Measurements from ENCODE around the gene NINJ2.
A peak's percentile ranks its signal among the peaks of the same experiment; 100 is the strongest.
"Not testable (repeated sequence)": the region's sequence is repeated elsewhere in the genome, so short reads cannot be mapped to it uniquely, and the experiment has no call there.

The NINJ2 gene, protein sequence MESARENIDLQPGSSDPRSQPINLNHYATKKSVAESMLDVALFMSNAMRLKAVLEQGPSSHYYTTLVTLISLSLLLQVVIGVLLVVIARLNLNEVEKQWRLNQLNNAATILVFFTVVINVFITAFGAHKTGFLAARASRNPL

DNA sequence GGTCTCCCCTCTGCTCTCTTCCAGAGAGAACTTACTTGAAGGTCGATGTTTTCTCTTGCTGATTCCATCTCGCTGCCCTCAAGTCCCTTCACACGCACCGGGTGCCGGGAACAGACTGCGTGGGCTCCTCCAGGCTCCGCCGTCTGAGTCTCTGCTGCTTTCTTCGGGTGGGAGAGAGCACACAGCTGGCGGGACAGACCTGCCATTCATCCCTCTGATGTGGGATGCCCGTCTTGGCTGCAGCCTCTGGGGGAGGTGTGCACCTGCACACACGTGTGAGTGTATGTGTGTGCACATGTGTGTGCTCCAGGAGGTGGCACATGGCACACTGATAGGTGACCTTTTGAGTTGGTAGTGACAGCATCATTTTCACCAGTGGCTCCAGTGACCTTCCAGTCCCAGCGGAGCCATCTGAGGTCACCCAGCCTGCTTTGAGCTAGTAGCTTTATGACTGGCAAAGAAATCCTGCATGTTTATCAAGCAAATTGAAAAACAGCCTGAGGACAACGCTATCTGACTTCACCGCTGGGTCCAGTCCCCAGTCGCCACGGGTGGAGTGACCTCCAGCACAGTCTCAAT lies at the start of gene NINJ2:
TSS of gene NINJ2 (minus strand) at position 153 of the 579 bp plus-strand sequence. CDS start at position 68, 85 bp downstream.
- DNase-seq, result no peak

DNA sequence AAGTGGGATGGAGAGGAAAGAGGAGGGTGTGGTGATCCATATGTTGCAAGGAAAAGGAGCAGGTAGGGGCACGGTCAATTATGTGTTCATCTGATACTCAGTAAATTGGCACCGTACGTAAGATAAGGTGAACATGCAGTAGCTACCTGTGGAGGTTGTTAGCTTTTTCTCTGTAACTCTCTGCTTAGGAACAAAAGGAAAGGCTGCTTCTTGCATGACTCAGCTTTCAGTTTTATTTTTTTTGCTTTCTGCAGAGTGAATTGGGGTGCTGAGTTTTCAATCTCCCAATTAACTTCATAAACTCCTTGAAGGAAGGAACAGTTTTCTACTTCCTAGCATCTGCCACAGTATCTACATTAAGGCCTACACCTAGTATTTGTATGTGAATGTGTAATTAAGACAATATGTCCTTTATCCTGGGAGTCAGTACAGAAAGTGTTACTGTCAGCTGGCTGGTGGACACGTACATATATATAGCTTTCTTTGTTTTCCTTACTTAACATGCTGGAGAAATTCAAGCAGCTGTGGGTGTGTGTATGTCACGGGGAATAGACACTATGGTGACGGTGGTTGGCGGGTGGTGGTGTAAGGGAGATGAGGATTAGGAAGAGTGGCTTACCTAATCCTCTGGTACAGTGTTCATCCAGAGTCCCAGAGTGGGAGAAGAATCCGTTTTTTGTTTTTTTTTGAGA lies 49.1 kb upstream of the NINJ2 start:
- DNase-seq, result no peak

DNA sequence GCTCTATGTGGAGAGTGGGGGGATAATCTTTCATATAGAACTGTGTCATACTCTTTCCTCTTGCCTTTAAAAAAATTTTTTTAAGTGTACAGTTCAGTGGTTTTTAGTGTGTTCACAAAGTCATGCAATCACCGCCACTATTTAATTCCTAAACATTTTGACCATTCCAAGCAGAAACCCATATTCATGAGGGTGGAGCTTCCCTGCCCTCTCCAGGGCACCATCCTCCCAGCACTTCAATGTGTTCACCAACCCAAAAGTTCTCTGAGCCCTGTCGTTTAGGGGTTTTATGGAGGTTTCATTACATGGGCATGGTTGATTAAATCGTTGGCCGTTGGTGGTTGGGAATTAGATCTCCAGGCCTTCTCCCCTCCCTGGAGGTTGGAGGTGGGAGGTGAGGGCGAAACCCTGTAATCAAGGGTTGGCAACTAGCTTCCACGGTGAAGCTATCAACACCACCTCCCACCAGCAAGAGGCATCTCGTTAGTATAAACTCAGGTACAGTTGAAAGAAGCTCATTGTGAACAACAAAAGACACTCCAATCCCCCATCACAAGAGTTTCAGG lies 46.3 kb upstream of the NINJ2 start:
- DNase-seq, result no peak

DNA sequence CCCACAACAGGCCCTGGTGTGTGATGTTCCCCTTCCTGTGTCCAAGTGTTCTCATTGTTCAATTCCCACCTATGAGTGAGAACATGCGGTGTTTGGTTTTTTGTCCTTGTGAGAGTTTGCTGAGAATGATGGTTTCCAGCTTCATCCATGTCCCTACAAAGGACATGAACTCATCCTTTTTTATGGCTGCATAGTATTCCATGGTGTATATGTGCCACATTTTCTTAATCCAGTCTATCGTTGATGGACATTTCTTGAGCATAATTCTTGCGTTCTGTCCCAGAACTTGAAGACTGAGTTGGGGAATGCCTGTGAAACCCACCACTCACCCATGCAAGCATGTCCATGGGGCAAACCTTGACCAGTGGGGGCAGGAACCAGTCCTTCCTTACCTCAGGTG lies 44.8 kb upstream of the NINJ2 start:
- not testable (repeated sequence) for DNase-seq

DNA sequence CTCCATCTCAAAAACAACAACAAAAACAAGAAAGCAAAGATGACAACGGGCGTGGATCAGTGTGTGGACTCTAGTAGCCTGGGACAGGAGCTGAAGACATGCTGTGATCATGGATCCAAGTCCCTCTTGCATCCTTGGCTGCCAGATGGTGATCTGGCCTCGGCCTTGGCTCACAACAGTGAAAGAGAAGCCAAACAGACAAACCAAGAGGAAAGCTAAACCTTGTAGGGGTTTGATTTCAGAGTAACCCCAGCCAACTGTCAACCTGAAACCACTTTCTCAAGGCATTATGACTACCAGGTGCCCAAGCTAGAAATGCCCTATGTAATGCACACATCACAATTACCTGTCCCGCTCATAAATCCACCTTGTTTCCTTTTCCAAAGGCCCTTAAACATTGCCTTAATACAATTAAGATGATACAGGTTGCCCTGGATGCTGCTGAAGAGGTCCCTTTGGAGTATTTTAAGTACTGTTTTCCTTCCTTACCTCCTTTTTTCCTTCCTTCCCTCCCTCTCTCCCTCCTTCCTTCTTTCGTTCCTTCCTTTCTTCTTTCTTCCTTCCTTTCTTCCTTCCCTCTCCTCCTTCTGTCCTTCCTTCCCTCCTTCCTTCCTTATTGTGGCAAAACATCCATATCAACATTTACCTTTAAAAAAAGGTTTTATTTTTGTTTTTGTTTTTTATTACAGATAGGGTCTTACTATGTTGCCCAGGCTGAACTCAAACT lies 41.4 kb upstream of the NINJ2 start:
- DNase-seq, result no peak

DNA sequence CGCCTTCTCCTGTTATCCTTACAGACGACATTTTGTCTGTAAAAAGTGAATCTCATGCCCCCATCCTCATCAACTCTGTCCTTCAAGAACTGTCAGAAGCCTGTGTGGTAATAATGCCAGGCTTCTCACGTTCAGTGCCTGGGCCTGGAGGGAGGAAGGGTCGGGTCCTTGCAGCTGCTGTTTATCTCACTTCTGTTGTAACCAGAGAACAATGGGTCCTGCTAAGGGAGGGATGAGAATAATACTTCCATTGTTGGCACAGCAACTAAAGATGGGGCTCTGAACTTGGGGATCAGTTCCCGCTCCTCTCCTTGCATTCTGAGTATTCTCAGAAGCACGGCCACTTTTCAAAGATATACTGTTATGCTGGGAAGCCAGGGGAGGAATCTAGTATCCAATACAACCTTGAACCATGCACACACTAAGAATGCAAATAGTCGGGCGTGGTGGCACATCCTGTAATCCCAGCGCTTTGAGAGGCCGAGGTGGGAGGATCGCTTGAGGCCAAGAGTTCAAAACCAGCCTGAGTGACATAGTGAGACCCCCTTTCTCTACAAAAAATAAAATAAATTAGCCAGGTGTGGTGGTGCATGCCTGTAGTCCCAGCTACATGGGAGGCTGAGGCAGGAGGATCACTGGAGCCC lies 38.8 kb upstream of the NINJ2 start:
- DNase-seq, result no peak

DNA sequence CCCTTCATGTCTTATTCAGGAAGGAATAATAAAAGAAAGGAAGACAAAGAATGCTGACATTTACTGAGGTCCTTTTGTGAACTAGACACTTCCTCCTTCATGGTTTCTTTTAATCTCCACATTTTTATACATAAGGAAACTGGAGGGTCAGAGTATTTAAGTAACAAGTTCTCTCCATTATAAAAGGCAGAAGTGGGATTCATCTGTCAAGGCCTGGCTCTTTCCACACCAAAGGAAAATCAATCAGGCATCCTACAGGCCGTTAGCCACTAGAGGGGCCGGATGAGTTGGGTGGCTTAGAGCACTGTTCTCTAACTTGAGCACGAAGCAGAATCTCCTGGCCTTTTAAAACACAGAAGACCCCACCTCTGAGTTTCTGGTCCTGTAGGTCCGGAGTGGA lies 36.8 kb upstream of the NINJ2 start:
- DNase-seq, result no peak

DNA sequence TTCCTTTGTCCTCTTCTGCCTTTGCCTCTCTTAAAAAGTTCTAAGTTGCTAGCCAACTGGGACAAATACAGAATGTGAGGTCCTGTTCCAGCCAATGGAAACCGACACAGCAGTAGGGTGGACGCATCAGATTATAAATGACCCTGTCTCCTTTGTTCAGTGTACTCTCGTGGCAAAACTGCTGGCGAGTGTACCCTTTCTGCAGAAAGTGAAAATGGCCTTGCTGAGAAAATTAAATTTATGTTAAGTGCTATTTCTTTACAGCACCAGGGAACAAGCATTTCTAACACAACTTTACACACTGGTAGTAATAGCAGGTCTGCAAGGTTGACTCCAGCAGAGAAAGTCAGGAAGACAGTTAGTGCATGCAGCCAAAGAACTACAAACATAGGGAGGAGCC lies 35.0 kb upstream of the NINJ2 start:
- DNase-seq, result not testable (repeated sequence)

DNA sequence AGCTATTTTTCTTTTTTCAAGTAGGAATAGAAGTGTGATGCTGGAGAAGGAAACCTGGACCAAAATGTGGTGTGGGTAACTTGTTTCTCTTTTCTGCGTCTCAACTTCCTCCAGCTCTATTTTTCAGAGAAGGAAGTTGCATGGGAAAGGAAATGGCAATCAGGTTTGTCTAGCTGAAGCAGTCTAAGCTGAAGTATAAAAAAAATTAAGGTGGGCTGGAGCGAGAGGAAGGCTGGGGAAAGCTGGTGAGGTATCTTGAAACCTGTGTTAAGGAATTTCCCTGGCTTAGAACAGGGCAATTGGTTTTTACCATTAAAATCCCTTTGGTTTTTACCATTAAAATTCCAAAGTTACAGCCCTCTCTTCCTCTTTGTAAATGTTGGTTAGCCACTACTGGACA lies 34.2 kb upstream of the NINJ2 start:
- no peak for DNase-seq

DNA sequence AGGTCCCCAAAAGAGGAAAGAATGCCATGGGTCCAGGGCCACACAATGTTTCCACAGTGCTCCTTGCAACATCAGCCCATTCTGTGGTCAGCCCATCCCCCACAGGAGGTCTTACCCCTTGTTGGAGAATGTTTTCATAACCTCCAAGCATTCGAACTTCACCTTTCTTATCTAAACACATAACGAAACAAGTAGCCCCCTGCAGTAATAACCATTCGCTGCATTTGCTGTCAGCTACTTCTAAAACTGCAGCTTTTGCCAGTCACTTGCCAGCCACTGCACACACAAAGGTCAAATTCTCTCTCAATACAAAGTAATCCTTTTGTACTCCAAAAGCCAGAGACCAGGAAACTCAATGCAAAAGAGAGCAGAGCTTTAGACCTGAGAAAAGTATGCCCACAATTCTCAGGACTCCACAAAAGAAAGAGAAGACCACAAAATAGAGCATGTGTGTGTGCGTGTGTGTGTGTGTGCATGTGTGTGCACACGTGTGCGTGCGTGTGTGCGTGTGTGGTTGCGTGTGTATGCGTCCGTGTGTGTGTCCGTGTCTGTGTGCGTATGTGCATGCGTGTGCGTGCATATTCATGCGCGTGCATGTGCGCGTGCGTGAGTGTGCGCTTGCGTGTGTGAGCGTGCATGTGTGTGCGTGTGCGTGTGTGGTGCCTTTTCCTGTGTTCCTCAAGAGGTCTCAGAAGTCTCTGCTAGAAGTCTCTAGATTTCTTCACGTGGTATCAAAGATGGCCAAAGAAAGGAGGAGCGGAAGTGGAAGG lies 31.7 kb upstream of the NINJ2 start:
- DNase-seq, result no peak

DNA sequence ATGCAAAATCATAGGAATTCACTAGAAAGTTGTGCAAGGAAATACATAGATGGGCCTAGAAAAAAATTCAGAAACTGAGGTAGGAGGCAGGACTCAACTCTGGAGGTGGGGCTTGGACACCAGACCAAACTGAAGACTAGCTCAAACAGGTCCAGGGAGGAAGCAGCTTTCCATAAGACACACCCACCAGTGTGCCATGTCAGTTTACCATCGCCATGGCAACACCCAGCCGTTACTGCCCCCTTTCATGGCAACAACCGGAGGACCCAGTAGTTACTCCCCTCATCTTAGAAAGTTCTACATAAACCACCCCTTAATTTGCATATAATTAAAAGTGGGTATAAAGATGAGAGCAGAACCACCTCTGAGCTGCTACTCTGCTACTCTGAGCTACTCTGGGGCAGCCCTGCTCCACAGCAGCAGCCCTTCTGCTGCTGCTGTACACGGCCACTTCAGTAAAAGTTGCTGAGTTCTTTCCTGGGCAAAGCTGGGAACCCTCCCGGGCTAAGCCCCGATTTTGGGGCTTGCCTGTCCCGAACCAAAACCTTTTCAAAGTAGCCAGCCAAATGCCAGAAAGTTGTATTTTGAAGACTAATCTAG lies 30.8 kb upstream of the NINJ2 start:
- no peak for DNase-seq

DNA sequence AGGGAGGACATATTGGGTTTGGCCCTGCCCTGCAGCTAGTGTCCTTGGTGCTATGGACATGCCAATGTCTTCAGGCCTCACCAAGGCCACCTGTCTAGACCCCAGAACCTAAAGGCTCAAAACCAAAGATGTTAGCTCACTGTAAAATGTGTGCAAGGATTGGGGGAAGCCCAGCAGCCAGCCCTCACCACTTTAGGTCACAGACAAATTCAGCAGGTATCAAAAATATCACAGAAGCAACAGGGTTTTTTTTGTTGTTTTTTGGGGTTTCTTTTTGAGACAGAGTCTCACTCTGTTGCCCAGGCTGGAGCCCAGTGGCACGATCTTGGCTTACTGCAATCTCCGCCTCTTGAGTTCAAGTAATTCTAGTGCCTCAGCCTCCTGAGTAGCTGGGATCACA lies 29.0 kb upstream of the NINJ2 start:
- no peak for DNase-seq

DNA sequence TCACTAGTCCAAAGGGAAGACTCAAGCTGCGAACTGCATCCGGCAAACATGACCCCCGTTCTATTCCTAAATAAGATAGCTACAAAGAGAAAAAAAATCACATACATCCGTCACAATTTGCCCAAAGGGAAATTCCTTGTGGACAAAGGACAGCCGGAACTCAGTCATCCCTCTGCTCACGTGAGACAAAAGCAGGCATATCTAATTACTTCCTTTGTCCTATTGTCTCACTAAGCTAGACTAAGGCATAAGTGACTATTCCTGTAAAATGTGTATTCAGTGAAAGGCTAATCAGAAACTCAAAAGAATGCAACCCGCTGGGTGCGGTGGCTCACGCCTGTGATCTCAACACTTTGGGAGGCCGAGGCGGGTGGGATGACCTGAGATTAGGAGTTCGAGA lies 27.2 kb upstream of the NINJ2 start:
- DNase-seq, result no peak

DNA sequence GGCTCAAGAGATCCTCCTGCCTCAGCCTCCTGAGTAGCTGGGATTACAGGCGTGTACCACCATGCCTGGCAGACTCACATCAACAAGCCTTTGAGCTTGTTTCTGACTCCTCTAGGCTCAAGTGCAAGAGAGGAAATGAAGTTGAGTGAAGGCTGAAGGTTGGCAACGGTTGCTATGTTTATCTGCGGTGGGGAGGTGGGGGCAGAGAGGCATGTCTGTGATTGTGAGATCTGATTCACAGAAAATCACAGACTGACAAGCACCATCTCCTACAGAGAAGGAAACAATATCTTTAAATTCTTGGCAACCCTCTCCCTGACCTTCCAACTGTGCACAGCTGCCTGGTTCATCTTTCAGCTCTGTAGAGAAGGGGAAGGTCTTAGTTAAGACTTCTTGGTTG lies 22.1 kb upstream of the NINJ2 start:
- DNase-seq, result peak; percentile 73

DNA sequence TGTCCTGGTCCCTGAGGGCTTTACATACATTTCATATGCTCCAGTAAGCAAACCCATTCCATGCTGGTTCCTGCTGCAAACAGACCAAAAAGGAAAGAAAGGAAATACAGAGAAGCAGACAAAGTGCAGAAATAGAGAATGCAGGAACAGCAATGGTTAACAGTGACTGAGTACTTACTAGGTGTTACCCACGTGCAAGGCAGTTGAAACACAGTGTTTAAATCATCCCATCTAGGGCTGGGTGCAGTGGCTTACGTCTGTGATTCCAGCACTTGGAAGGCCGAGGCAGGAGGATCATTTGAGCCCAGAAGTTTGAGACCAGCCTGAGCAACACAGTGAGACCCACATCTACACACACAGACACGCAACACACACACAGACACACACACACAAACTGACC lies 21.2 kb upstream of the NINJ2 start:
- no peak for DNase-seq

DNA sequence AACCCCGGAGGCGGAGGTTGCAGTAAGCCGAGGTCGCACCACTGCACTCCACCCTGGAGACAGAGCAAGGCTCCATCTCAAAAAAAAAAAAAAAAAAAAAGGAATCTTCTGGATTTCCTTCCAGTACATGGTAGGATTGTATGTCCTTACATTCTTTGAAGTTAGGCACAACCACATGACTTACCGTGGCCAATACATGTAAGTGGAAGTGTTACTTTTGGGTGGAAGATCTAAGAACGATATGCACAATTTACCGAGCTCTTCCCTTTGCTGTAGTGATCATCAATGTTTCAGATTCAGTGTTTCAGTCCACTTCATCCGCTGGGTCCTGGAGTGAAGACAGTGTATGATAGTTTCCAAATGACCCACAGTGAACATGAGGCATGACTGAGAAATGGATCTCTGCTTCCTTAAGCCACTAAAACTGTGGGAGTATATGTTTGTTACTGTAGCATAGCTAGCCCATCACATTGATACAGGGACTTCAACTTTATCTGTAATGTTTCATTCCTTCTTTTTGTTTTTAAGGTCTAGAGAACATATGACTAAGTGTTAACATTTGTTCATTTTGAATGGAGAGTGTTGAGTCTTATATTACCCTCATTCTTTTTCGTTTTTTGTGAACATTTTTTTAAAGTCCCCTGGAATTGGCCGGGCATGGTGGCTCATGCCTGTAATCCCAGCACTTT lies 18.5 kb upstream of the NINJ2 start:
- no peak for DNase-seq

DNA sequence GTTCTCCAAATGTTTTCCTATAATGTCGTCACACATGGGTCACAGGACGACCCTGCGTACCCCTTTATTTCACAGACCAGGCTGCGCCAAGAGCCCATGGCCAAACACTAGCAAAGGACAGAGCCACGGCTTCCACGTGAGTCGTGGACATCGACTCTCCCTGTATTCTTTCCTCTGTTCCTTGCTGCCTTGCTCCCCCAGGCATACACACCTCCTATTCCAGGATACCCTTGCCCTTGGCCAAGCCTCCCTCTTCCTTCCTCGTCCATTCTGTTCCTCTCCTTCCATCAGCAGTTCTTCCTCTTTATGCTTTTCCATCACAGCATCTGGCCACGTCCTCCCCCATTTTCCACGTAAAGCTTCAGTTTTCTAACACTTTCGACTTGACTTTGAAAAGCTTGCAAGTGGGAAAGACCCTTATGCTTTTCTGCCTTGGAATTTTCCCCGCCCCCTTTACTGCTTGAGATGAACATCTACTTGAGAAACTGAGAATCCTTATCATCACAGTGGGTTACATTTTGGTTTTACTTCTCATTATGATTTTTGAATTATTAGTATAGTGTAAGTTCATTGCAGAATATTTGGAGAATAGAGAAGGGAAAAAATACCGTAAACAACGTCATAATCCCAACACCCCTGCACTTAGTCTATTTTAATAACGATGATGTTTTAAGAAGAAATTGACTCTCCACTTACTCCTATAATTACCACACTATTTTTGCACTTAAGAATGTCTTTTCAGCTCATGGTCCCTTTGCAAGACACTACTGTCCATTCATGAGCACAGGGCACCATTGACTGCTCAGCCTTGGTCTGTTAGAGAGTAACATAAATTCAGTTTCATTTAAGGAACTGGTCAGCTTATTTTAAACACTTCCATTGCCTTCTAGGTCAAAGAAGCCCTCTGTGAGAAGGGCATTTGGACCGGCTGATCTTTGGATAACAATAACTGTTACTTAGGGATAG lies 15.8 kb upstream of the NINJ2 start:
- DNase-seq, result no peak

DNA sequence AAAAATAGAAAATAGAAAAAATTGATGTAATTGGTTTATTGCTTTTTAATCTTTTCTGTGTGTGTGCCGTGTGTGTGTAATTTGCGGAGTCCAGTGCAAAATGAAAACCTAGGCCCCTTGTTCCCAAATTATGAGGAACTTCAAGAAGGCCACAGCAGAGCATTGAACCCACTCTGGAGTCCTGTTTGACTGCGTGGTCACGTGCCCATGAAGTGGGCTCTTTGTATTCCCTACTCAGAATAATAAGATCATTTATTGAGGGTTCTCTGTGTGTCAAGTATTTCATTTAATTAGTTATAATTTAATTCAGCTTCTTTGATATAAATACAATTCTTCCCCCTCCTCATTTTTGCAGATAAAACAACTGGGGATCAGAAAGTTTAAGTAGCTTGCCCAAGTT lies 12.3 kb upstream of the NINJ2 start:
- no peak for DNase-seq

DNA sequence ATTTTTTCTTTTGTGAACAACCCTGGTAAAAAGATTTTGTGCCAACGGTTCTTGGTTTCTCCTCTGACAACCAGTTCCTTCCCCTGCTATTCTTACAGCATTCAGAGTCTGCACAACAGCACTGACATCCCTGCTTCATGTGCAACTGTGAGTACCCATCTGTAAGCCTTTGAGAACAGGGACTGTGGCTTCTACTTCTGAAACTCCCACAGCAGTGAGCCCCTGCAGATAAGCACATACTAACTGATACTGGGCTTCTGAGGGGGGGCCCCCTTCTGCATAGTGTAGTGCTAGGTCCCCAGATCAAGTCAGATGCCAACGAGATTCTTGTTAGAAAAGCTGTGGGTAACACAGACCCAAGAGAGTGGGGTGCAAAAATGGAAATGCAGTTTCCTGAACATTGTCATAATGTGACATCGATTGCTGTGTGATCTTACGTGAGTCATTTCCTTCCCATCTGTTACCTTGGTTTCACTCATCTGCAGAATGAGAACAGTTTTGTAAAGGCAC lies 11.1 kb upstream of the NINJ2 start:
- peak; percentile 81 for DNase-seq

DNA sequence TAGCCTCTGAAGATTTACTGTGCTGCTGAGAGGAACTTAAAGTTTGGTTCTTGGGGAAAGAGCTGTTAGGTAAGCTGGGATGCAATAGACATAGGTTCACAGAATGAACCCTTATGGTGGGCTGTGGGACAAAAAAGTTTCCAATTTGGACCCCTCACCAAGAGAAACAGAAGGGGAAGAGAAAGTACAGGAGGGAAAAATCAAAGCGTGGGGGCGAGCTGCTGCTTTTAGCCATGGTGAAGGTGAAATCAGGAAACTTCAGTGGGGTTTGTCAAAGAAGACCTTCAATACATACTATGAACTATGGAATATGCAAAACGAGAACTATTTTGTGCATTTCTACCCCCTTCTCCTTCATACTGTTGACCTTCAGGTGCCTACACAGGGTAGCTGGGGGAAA lies 10.6 kb upstream of the NINJ2 start:
- no peak for DNase-seq

Measured in stimulated activated naive CD4-positive, alpha-beta T cell treated with Interleukin-2 at 50 U/mL for 16 hours (primary cell).